GM19351 (cell line): ENCODE results near the gene CDCP2.
A peak's percentile ranks its signal among the peaks of the same experiment; 100 is the strongest.

ENCODE experiments used
- ATAC-seq: cut with Tn5 transposase; IDR thresholded peaks from one replicate; pipeline ENCODE4 v1.9.1; 2021; ENCODE audit warnings: mild to moderate bottlenecking, moderate library complexity; ENCODE audit not compliant: unreplicated experiment

The CDCP2 gene

DNA sequence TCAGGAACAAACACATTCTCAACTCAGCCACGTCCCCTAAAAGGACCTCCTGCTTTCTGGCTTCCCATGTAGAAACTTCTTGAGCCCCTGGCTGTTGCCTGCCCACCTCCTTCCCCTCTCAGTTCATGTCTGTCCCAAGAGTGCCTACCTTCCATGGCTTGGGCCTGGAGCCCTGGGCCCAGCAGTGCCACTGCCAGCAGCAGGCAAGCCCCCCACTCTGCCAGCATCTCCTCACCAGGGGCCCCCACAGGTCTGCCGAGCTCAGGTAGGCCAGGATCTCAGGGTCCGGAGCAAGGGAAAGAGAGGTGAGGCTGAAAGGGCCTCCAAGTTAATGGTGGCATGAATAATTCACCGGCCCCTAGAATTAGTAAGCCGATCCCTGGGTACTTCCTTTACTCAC lies at the start of gene CDCP2:
Gene CDCP2 (minus strand): TSS at position 305 of the 400 bp plus-strand sequence. CDS start 78 bp downstream, at position 227.
- ATAC-seq, result no peak

DNA sequence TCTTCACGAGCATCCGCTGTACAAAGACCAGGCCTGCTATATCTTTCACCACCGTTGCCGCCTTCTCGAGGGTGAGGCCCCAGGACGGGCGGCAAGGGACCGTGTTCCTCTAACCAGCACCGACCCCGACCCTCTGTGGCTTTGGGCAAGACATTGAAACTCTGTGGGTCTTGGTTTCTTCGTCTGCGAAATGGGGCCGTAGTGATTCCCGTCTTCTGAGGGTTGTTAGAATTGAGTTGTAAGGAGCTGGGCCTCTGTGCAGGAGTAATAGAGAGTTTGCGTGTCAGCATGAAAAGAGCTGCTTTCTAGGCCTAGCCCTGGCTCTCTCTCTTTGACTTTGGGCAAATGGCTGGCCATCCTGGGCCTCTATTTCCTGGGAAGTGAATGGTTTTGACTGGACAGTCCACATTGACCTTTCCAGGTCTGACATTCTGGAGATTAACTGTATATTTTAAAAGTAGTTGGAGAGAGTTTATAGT lies 47.8 kb upstream of the CDCP2 start:
- ATAC-seq, result peak; percentile 5

DNA sequence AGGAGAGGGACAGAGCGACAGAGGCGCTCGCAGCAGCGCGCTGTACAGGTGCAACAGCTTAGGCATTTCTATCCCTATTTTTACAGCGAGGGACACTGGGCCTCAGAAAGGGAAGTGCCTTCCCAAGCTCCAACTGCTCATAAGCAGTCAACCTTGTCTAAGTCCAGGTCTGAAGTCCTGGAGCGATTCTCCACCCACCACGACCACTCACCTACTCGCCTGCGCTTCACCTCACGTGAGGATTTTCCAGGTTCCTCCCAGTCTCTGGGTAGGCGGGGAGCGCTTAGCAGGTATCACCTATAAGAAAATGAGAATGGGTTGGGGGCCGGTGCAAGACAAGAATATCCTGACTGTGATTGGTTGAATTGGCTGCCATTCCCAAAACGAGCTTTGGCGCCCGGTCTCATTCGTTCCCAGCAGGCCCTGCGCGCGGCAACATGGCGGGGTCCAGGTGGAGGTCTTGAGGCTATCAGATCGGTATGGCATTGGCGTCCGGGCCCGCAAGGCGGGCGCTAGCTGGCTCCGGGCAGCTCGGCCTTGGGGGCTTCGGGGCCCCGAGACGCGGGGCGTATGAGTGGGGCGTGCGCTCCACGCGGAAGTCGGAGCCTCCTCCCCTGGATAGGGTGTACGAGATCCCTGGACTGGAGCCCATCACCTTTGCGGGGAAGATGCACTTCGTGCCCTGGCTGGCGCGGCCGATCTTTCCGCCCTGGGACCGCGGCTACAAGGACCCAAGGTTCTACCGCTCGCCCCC lies 47.1 kb upstream of the CDCP2 start, which contains the start of the genes CYB5RL and MRPL37:
Gene CYB5RL (minus strand): TSS at position 266 of the 754 bp plus-strand sequence. CDS start 4,414 bp downstream, outside the sequence.
Gene MRPL37 (plus strand): TSS at position 403 of the 754 bp plus-strand sequence. CDS start 77 bp downstream, at position 480.
- peak; percentile 98 for ATAC-seq

DNA sequence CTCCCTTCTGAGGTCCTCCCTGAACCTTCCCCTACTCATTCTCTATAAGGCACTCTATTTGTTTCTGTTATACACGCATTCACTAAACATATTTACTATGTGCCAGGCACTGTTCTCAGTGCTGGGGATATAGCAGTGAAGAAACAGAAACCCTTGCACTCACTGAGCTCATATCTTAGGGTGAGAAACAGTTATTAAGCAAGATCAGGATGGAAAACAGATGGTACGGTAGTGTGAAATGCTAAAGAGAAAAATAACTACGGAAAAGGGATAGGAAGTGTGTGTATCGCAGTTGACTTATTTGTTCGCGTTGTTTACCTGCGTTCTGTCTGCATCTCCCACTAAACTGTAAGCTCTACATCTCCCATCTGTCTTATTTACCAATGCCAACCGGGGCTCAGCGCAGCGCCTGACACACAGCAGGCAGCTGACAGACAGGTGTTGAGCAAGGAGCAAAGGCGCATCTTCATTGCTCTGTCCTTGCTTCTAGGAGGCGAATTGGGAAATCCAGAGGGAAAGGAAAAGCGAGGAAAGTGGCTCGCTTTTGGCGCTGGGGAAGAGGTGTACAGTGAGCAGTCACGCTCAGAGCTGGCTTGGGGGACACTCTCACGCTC lies 46.5 kb upstream of the CDCP2 start:
- ATAC-seq, result peak; percentile 2

DNA sequence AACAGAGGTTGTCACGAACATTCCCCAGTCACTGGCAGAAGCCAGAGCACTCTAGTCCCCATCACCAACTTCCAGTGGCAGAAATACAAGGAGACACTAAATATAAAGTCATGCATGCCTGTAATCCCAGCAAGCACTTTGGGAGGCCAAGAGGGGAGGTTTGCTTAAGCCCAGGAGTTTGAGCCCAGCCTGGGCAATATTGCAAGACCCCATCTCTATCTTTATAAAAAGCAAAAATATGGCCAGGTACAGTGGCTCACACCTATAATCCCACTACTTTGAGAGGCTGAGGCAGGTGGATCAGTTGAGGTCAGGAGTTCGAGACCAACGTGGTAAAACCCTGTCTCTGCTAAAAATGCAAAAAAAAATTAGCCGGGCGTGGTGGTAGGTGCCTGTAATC lies 40.7 kb upstream of the CDCP2 start:
- no peak for ATAC-seq

DNA sequence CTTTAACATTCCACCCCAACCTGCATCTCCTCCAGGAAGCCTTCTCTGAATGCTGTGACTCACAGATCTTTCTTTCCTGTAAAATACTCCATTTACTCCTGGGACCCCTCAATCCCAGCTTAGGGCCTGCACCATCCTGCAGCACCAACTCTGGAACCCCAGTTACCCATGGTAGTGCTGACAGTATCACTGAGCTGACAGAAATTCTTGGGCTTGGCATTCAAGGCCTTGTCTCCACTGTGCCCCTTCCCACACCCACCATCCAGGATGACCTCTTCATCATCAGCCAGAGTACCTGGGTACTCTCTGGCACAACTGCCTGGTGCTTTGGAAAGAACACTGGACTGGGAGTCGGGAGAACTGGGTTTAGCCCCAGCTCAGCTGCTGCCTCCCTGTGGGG lies 38.7 kb upstream of the CDCP2 start:
- ATAC-seq, result no peak

DNA sequence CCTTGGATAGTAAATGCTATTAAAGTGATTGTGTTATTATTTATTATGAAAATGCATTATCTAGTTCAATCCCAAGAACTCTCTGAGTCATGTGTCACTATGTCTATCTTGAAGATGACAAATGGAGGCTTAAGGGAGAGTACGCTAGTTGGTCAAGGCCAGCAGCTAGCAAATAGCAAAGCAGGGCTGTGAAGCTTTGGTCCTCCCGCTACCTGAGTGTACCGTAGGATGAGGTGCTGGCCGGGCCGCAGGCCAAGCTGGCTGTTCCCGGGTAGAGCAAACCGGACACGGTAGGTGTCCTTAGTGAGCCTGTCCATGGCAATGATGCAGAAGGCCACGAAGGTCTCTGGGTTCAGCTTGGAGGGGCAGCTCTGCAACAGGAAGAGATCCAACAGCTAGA lies 37.7 kb upstream of the CDCP2 start:
- ATAC-seq, result no peak

DNA sequence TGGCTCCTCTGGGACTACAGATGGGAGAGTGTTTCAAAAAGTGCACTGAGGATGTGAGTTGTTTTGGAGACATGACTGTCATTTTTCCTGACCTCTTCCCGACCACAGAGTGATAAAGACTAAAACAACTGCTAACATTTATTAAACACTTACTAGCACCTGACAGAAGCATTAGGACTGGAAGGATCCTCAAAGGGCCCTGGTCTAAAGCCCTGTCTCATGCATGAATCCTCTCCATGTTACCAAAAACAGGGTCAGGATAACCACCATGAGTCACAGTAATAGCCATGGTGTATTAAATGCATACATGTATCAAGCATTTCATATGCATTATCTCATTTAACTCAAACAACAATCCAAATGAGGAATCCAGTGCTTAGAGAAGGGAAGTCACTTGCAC lies 35.5 kb upstream of the CDCP2 start:
- ATAC-seq, result no peak

DNA sequence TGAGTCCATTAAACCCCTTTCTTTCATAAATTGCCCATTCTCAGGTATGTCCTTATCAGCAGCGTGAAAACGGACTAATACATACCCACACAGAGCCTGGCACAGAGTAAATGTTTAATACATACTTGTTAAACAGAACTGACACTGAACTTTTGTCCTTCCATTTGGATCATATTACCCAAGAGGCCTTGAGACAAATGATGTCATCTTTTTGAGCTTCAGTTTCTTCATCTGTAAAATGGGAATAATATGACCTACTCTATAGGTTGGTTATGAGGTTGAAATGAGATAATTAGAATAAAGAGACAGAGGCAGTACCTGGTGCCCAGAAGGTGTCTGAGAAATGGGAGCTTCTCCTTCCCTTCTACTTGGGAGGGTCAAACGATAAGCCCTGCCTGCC lies 33.3 kb upstream of the CDCP2 start:
- no peak for ATAC-seq

DNA sequence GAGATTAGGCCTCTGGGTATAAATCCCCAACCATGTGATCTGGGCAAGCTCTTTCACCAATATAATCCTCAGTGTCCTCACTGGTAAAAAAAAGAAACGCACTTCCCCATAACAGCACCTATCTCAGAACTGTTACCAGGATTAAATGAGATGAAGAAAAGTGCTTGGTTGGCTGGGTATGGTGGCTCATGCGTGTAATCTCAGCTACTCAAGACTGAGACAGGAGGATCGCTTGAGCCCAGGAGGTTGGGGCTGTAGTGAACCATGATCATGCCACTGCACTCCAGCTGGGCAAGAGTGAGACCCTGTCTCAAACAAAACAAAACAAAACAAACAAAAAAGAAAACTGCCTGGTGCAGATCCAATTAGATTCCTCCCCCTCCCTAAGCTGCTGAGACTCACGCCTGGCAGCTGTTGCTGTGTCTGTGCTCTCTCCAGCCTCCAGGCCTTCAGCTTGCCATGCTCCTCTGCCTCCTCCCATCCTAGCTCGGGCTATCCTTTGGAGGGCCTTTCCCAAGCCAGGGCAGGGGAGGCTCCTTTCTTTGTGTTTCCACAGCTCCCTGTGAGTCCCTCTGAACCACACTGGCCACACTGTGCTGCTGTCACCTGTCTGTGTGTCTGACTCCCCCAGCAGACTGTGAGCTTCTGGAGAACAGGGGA lies 28.0 kb upstream of the CDCP2 start:
- ATAC-seq, result no peak

DNA sequence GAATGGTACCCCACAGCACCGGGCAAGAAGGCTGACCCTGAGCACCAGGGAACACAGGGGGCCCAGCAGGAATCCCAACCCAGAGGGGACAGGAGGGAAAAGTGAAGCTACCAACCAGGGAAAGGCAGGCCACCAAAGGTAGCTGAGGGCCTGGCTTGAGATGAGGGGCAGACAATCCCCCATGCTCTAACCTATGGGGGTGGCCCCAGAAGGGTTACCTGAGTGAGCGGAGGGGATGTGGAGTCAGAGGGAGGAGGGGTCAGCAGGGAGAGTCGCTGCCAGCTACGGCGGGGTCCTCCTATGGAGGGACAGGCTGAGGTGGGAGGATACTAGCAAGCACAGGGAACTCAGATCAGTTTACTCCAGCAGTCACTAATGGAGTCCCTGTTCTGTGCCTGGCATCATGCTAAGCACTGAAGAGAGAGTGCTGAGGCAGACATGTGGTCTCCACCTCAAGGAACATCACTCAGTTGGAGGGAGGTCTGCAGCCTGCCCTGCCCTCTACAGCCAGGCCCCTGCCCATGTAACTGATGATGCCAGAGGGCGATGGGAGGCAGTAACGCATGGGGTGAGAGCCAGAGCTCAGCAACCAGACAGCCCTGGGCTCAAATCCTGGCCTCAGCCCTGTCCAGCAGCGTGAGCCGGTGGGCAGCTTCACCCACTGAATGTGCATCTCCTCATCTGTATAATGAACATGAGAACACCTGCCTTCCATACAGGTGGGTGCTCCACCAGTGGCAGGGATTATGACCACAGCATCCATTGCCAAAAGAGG lies 25.7 kb upstream of the CDCP2 start:
- ATAC-seq, result no peak

DNA sequence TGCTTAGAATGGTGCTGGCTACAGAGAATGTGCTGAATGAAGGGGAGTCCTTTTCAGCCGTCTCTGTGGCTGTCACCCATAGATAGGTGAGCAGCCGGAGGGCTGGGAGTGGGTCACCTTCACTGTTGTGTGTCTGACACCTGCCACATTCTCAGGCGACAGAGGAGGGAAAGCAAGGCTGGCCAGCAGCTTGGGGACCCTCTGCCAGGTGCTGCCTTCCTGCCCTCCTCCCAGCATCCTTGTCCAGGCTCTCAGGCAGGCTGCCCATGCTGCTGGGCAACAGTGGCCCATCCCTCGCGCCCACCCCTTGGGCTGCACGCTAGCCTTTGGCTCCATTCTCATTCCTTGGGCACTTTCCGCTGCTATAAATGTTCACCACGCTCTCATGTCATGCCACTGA lies 24.9 kb upstream of the CDCP2 start:
- no peak for ATAC-seq

DNA sequence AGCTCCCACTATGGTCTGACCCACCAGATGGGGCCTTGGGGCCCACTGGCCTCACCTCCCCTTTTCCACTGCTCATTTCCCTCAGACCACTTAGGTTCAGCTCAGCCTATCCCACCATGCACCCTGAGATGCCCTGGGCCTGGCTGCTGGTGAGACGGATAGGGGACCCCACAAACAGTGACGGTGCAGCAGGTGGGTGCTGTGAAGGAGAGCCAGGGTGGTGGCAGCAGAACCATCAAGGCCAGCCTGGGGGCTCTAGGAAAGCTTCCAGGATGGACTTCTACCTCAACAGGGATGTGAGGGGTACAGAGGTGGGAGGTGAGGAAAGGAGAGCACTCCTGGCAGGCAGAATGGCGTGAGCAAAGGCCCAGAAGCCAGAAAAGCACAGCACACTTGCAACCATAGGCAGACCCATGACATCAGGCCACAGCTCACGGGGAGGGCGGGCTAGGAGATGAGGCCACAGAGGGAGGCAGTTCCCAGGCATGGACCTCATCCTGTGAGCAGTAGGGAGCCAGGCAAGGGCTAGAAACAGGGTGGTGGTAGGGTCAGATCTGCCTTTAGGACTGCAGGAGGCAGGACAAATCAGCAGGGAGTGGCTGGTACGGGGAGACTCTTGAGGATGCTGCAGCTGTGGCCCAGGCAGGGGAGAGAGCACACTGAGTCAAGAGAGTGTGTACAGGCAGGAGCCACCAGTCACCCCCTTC lies 24.0 kb upstream of the CDCP2 start:
- no peak for ATAC-seq

DNA sequence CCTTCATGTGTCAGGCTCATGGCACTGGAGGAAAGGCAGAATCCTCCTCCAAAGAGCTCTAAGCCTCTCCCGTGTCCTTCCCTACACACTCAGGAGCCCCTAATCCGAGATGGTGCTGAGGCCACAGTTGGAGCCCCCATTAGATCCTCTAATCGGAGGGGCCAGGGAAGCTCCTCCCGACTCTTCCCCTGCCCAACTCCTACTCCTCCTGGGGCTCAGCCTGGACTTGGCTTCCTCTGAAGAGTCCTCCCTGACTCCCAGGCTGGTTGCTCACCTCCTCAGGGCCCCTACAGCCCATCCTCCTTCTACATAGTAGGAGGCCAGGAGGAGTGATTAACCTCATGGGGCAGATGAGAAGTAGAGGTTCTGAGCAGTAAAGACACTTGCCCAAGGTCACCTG lies 21.3 kb upstream of the CDCP2 start:
- ATAC-seq, result no peak

DNA sequence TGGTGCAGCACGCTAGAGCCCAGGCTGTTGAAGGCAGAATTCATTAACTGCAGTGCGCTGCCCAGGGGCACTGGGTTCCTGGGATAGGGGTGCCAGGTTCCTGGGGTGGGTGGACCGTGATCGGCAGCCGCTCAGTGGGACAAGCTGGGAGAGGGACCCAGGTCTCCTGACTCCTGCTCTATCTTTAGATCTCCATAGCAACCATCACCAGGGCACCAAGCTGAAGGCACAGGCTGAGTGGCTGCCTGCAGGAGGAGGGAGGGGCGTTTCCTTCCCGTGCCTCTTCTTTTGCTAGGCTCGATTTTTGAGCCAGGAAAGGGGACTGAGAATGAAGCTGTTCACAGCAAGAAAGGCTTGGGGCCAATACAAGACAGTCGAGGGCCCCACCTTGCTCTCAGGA lies 20.9 kb upstream of the CDCP2 start:
- ATAC-seq, result no peak

DNA sequence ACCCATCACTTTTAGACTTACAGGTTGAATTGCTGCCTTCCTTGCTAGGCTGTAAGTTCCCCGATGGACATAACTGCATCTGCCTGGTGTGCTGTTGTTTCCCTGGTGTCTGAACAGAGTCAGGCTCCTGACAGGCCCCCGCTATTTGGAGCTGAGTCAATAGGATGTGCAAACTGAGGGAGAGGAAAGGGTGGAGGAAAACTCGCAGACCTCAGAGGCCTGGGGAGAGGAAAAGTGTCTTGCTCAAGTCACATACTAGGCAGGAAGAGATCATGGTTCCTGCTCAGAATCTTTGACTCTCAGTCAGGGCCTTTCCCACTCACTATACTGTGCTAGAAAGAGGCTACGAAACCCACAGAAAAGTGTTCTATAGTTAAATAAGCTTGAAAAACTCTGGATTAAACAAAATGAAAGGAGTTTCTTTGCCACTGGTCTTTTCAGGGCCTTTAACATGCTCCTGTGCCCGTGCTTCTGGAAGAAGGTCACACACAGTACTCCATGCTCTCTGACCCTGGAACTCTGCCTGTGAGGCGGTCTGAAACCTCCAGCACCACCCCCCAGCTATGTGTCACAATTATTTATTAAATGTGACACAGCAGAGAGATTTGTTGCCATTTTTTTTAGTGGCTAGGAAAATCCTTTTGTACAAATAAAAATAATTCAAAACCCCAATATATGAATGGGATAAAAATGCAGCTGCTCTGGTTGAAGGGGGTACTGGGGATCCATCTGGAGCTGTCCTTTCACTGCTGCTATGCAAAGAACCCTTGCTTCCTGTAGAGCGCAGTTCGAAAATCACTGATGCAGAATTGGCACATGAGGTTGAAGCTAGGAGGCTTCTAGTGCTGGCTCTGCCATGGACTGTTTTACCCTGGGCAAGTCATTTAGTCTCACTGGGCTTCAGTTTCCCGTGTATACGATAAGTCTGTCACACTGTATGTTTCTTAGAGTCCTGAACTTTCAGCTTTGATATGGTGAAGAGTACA lies 20.1 kb upstream of the CDCP2 start:
- no peak for ATAC-seq

DNA sequence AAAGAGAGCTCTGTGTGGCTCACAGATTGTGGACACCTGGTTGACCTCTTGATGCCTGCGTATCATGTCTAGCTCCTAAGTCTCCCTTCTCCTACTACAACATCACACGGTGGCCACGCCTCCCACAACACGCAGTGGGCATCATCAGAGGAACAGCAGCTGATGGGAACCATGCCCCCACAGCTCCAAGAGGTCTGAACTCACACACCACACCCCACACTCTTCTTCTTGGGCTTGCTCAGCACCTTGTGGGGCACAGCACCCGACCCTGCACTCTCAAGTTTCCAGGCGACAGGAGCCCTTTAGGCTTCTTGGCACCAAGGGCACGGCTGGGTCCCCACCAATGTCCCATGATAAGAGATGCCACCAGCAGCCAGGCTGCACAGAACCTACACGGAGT lies 18.8 kb upstream of the CDCP2 start:
- no peak for ATAC-seq

DNA sequence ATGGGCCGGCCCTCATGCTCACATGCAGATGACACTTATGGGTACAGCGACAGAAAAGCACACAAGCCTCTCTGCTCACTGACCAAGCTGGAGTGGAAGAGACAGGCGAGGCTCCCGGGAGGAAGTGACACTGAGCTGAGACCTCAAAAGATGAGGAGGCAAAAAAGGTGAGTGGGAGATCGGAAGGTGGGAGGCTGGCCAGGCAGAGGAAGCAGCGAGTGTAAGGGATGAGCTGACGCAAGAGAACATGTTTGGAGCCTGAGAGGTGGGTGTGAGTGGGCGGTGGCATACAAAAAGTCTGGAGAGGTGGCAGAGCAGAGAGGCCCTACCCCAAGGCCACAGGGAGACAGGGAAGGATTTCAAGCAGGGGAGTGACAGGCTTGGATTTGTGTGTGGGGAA lies 18.2 kb upstream of the CDCP2 start:
- ATAC-seq, result no peak

DNA sequence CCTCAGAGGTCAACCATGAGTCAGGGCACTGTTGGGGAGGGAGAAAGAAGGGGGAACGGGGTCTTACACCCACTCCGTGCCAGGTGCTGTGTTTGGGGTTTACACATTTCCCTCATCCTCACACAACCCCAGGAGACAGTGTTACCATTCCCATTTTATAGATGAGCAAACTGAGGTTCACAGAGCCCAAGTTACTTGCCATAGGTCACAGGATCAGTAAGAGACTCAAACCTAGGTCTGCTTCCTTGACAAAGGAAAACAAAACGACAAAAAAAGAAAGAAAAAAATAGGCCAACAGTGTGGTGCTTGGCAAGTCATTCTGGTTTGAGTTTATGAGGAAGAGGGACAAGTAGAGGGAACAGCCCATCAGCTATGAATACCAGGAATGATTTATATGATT lies 16.3 kb upstream of the CDCP2 start:
- no peak for ATAC-seq
